Epidermal melanocyte (primary cell): ENCODE data around the gene RETREG3.

ENCODE experiments used
- DNase-seq: peaks from one replicate; pipeline ENCODE4 v3.0.0; 2011; ENCODE audit warnings: low spot score; ENCODE audit not compliant: insufficient read length

RETREG3 gene

DNA sequence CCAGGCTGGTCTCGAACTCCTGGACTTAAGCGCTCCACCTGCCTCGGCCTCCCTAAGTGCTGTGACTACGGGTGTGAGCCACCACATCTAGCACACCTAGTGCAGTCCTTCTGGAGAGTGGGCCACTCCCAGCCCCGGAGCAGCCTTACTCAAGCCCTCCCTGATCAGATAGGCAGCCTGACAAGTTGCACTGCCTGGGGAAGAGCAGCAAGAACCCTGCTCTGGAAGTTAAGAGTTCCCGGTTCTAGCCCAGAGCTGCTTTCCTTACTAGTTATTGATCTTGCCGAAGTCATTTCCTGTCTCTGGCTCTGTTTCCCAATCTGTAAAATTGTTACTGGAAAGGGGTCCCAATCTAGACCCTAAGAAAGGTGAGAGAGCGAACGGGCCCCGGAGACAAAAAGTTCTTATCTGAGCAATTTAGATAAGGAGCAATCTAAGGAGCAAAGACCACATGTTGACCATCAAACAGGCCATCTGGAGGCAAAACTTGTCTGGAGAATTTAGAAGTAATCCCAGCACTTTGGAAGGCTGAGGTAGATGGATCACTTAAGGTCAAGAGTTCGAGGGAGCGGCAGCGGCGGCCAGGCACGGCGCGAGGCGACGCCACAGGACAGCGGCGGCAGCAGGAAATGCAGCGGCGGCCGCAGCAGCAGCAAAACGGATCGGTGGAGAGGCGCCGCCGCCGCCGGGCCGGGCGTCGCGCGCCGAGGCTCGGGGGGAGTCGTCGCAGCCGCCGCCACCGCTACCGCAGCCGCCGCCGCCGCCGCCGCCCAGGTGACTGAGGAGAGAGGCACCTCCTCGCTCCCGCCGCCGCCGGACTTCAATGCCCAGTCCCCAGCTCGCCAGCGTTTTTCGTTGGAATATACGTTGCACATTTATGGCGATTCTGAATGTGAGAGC, 77.5 kb downstream of the RETREG3 start:
- peak; percentile 17 for DNase-seq

DNA sequence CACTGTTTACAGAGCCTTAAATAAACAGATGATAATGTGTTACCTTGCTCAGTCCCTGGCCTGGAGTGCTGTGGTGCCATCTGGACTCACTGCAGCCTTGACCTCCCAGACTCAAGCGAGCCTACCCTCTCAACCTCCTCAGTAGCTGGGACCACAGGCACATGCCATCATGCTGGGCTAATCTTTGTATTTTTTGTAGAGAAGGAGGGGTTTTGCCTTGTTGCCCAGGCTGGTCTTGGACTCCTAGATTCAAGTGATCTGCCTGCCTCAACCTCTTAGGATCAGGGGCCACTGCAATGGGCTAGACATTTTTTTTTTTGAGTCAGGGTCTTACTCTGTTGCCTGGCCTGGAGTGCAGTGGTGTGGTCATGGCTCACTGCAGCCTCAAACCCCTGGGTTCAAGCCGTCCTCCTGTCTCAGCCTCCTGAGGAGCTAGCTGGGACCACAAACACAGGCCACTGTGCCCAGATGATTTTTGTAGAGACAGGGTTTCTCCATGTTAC, 78.2 kb downstream of the RETREG3 start:
- no peak for DNase-seq
